Endothelial cell (in vitro differentiated cells): Measurements from ENCODE around the gene PCDHGA1. TPM values are rescaled to one million over a fixed set of nuclear protein-coding genes. Genes with fewer than 3 reads are reported as not detected.

ENCODE experiments used
- DNase-seq: peaks from one replicate; pipeline ENCODE4 v3.0.0; 2021; ENCODE audit warnings: low spot score
- H3K27ac Mint-ChIP-seq: one replicate; pipeline ENCODE4 v1.8.0; 2021; ENCODE audit warnings: mixed read lengths, inconsistent platforms; ENCODE audit not compliant: unreplicated experiment
- H3K27me3 Mint-ChIP-seq: one replicate; pipeline ENCODE4 v1.8.0; 2021; ENCODE audit warnings: mild to moderate bottlenecking, moderate library complexity, mixed read lengths, inconsistent platforms; ENCODE audit not compliant: unreplicated experiment
- H3K36me3 Mint-ChIP-seq: one replicate; pipeline ENCODE4 v1.8.0; 2021; ENCODE audit warnings: mild to moderate bottlenecking, low read depth, mixed read lengths, inconsistent platforms; ENCODE audit not compliant: unreplicated experiment
- H3K4me1 Mint-ChIP-seq: one replicate; pipeline ENCODE4 v1.8.0; 2021; ENCODE audit warnings: mild to moderate bottlenecking, mixed read lengths, inconsistent platforms; ENCODE audit not compliant: unreplicated experiment
- H3K4me3 Mint-ChIP-seq: one replicate; pipeline ENCODE4 v1.8.0; 2021; ENCODE audit warnings: mild to moderate bottlenecking, mixed read lengths, inconsistent platforms; ENCODE audit not compliant: unreplicated experiment
- H3K9me3 Mint-ChIP-seq: one replicate; pipeline ENCODE4 v1.8.0; 2021; ENCODE audit warnings: mixed read lengths, inconsistent platforms; ENCODE audit not compliant: unreplicated experiment
- CTCF ChIP-seq: fragments of 200-600 bp; sonication (generic); IDR thresholded peaks from one replicate; pipeline ENCODE4 v1.5.0; 2021; ENCODE audit warnings: antibody characterized with exemption; ENCODE audit not compliant: unreplicated experiment
- total RNA-seq: library from RNA; stranded (reverse); fragmentation: NEBNext Ultra II Directional; extraction: Animal tissue kit (Norgen Biotek cat#: 25700); gene quantifications from one replicate; pipeline ENCODE4 v1.2.1, GENCODE V29; 2021; ENCODE audit not compliant: unreplicated experiment

PCDHGA1 gene
- total RNA-seq, 1 donor from 2014 or later = 1.4 TPM

- no peaks in the 10 kb centered on the region for H3K9me3 Mint-ChIP-seq
- H3K4me1 Mint-ChIP-seq = peaks cover 70% of the 10 kb centered on the region
- peaks cover 34% of the 10 kb centered on the region for H3K27me3 Mint-ChIP-seq
- TF ChIP-seq CTCF = no peak
- H3K27ac Mint-ChIP-seq = peak overlapping the region; percentile 67
- H3K36me3 Mint-ChIP-seq = peaks cover 45% of the 10 kb centered on the region
- no peak for DNase-seq
- peak overlapping the region; percentile 54 for H3K4me3 Mint-ChIP-seq
These were observed 181.5 kb downstream of the PCDHGA1 start for GRCh38 chr5:141511771-141512325.

- DNase-seq = peak; percentile 87
- Mint-ChIP-seq H3K27me3 (peaks cover 30% of the 10 kb centered on the region), H3K36me3 (peaks cover 45% of the 10 kb centered on the region), H3K27ac (peak overlapping the region; percentile 93), H3K9me3 (no peaks in the 10 kb centered on the region), H3K4me1 (peaks cover 70% of the 10 kb centered on the region), H3K4me3 (peak overlapping the region; percentile 85)
- TF ChIP-seq CTCF = peak; percentile 98
These were observed 182.1 kb downstream of the PCDHGA1 start for GRCh38 chr5:141512390-141512910.

GRCh38 chr5:141512911-141513626 is 182.8 kb downstream of the PCDHGA1 start:
- H3K4me1 Mint-ChIP-seq = peaks cover 68% of the 10 kb centered on the region
- TF ChIP-seq CTCF = no peak
- H3K9me3 Mint-ChIP-seq = no peaks in the 10 kb centered on the region
- DNase-seq = peak; percentile 62
- peaks cover 50% of the 10 kb centered on the region for H3K36me3 Mint-ChIP-seq
- peak overlapping the region; percentile 86 for H3K4me3 Mint-ChIP-seq
- peaks cover 27% of the 10 kb centered on the region for H3K27me3 Mint-ChIP-seq
- peak overlapping the region; percentile 93 for H3K27ac Mint-ChIP-seq

GRCh38 chr5:141513627-141514329 is 183.5 kb downstream of the PCDHGA1 start:
- Mint-ChIP-seq H3K9me3 (no peaks in the 10 kb centered on the region), H3K4me1 (peaks cover 65% of the 10 kb centered on the region), H3K27ac (peak overlapping the region; percentile 93), H3K4me3 (peak overlapping the region; percentile 86), H3K27me3 (peaks cover 26% of the 10 kb centered on the region), H3K36me3 (peaks cover 52% of the 10 kb centered on the region)
- TF ChIP-seq CTCF = no peak
- peak; percentile 72 for DNase-seq
